Right atrium auricular region (tissue), 2 donors: ENCODE measurements around the gene SLC1A5. TPM values are rescaled to one million over a fixed set of nuclear protein-coding genes. Genes with fewer than 3 reads are reported as not detected.

ENCODE experiments used
- DNase-seq: peaks from one replicate; pipeline ENCODE4 v3.0.0-alpha.2; 2019; ENCODE audit warnings: low spot score
- H3K27ac ChIP-seq, 2 donors: fragments of 200-600 bp; sonication (generic); 1 replicate in 1 of 2; 2 replicates in 1 of 2; pipeline ENCODE4 v1.5.1; 2016 to 2019
- H3K27me3 ChIP-seq, 2 donors: fragments of 200-600 bp; sonication (generic); one replicate each; pipeline versions ENCODE4 v1.5.1 to v1.6.0; 2017 to 2019
- H3K36me3 ChIP-seq: fragments of 200-600 bp; sonication (generic); one replicate; pipeline ENCODE4 v1.5.1; 2016
- H3K4me1 ChIP-seq, 2 donors: fragments of 200-600 bp; sonication (generic); one replicate each; pipeline versions ENCODE4 v1.5.1 to v1.6.0; 2017 to 2019
- H3K4me3 ChIP-seq, 2 donors: fragments of 200-600 bp; sonication (generic); 1 replicate in 1 of 2; 2 replicates in 1 of 2; pipeline ENCODE4 v1.5.1; 2017 to 2019; ENCODE audit warnings: mild to moderate bottlenecking in 1 of 2, moderate library complexity in 1 of 2
- H3K9me3 ChIP-seq, 2 donors: fragments of 200-600 bp; sonication (generic); one replicate each; pipeline ENCODE4 v1.5.1; 2019
- CTCF ChIP-seq, 2 donors: fragments of 200-600 bp; sonication (generic); IDR thresholded peaks; one replicate each; pipeline ENCODE4 v1.5.1; 2019; ENCODE audit warnings: antibody characterized with exemption in 2 of 2
- total RNA-seq, 2 donors: library from RNA; depleted of rRNA; stranded (reverse); fragments of >200 nt; gene quantifications; one replicate each; pipeline ENCODE4 v1.1.0, GENCODE V29; 2016

Gene SLC1A5
- total RNA-seq, 2 donors from 2014 or later = 21.2 to 42.6 TPM

GRCh38 chr19:46744005-46744691 lies 44.2 kb downstream of the SLC1A5 start:
- Histone ChIP-seq H3K4me3 (no peak overlapping the region), H3K27me3 (no peaks in the 10 kb centered on the region), H3K36me3 (no peaks in the 10 kb centered on the region), H3K9me3 (no peaks in the 10 kb centered on the region), H3K4me1 (peaks cover 0 to 69% of the 10 kb centered on the region in 2 donors), H3K27ac (no peak overlapping the region)
- DNase-seq = no peak
- TF ChIP-seq CTCF (IDR thresholded peaks at IDR 0.05) = no peak

- Histone ChIP-seq H3K27ac (no peak overlapping the region), H3K36me3 (peaks cover 1% of the 10 kb centered on the region), H3K4me3 (no peak overlapping the region), H3K27me3 (no peaks in the 10 kb centered on the region), H3K9me3 (no peaks in the 10 kb centered on the region), H3K4me1 (peaks cover 0 to 81% of the 10 kb centered on the region in 2 donors)
- DNase-seq = no peak
- no peak for TF ChIP-seq CTCF (IDR thresholded peaks at IDR 0.05)
Observed at GRCh38 chr19:46742926-46743480, 45.4 kb downstream of the SLC1A5 start.

- H3K27me3 ChIP-seq = no peaks in the 10 kb centered on the region
- H3K4me3 ChIP-seq = no peak overlapping the region
- no peak for TF ChIP-seq CTCF (IDR thresholded peaks at IDR 0.05)
- H3K36me3 ChIP-seq = peaks cover 6% of the 10 kb centered on the region
- peaks cover 0 to 85% of the 10 kb centered on the region in 2 donors for H3K4me1 ChIP-seq
- no peaks in the 10 kb centered on the region for H3K9me3 ChIP-seq
- DNase-seq = no peak
- no peak overlapping the region for H3K27ac ChIP-seq
Observed at GRCh38 chr19:46741447-46741846, 46.9 kb downstream of the SLC1A5 start.

GRCh38 chr19:46739290-46739771 lies 49.1 kb downstream of the SLC1A5 start:
- H3K36me3 ChIP-seq = peaks cover 20% of the 10 kb centered on the region
- H3K27ac ChIP-seq = peak overlapping the region; percentile 82 to 89
- no peak overlapping the region for H3K4me3 ChIP-seq
- no peaks in the 10 kb centered on the region for H3K27me3 ChIP-seq
- peaks cover 0 to 84% of the 10 kb centered on the region in 2 donors for H3K4me1 ChIP-seq
- H3K9me3 ChIP-seq = no peaks in the 10 kb centered on the region
- no peak for TF ChIP-seq CTCF (IDR thresholded peaks at IDR 0.05)
- DNase-seq = peak; percentile 85

GRCh38 chr19:46737761-46738171 lies 50.6 kb downstream of the SLC1A5 start:
- DNase-seq = no peak
- Histone ChIP-seq H3K9me3 (no peaks in the 10 kb centered on the region), H3K4me3 (no peak overlapping the region), H3K36me3 (peaks cover 35% of the 10 kb centered on the region), H3K27ac (peak overlapping the region; percentile 49 to 82), H3K4me1 (peaks cover 0 to 72% of the 10 kb centered on the region in 2 donors), H3K27me3 (no peaks in the 10 kb centered on the region)
- no peak for TF ChIP-seq CTCF (IDR thresholded peaks at IDR 0.05)
